GM12873 (cell line): ENCODE results near the gene CFAP54.

Experiments used
- TF ChIP-seq, protein P1 (sequence below): IDR thresholded peaks from 2 replicates; pipeline ENCODE4 v1.5.1; 2012; ENCODE audit warnings: low read depth, mild to moderate bottlenecking, moderate library complexity, low read length, control low read depth; ENCODE audit not compliant: insufficient read depth; ENCODE audit errors: missing control alignments

Gene CFAP54

DNA sequence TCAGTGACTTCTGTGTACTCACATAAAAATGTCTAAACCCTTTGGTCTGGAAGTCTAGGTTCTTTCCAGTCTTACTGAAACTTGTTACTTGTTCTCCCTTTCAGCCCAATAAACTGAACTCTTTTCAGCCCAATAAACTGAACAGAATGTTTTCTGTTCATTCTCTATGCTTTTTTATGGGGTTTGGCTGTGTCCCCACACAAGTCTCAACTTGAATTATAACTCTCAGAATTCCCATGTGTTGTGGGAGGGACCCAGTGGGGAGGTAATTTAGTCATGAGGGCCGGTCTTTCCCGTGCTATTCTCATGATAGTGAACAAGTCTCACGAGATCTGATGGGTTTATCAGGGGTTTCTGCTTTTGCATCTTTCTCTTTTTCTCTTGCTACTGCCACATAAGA, 402.7 kb downstream of the CFAP54 start:
- TF ChIP-seq, protein P1, sequence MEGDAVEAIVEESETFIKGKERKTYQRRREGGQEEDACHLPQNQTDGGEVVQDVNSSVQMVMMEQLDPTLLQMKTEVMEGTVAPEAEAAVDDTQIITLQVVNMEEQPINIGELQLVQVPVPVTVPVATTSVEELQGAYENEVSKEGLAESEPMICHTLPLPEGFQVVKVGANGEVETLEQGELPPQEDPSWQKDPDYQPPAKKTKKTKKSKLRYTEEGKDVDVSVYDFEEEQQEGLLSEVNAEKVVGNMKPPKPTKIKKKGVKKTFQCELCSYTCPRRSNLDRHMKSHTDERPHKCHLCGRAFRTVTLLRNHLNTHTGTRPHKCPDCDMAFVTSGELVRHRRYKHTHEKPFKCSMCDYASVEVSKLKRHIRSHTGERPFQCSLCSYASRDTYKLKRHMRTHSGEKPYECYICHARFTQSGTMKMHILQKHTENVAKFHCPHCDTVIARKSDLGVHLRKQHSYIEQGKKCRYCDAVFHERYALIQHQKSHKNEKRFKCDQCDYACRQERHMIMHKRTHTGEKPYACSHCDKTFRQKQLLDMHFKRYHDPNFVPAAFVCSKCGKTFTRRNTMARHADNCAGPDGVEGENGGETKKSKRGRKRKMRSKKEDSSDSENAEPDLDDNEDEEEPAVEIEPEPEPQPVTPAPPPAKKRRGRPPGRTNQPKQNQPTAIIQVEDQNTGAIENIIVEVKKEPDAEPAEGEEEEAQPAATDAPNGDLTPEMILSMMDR: no peak

DNA sequence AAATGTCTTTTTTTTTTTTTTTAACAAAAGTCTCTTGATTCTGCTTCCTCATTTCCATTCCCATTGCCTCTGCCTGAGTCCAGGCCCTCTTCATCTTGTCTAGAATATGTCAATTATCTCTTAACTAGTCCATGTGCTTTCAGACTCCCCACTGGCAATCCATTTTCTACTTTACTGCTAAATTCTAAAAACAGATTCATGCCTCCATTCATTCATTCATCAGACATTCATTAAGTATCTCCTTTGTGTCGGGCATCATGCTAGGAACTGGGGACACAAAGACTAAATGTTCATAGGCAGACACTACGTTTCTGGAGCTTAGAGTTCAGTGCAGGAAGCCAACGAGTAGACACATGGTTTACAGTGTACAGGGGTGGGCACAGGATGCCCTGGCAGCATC, 408.0 kb downstream of the CFAP54 start:
- TF ChIP-seq, protein P1: no peak

DNA sequence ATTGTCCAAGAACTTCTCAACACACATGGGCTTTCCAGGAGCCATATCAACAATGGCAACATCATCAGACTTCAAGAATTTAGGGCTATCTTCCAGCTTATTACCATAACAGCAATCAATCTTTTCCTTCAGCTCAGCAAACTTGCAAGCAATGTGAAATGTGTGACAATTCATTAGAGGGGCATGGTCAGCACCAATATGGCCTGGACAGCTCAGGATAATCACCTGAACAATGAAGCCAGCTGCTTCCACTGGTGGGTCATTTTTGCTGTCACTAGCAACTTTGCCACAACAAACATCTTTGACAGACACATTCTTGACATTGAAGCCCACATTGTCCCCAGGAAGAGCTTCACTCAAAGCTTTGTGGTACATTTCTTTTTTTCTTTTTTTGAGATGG, 411.8 kb downstream of the CFAP54 start:
- TF ChIP-seq, protein P1: no peak

DNA sequence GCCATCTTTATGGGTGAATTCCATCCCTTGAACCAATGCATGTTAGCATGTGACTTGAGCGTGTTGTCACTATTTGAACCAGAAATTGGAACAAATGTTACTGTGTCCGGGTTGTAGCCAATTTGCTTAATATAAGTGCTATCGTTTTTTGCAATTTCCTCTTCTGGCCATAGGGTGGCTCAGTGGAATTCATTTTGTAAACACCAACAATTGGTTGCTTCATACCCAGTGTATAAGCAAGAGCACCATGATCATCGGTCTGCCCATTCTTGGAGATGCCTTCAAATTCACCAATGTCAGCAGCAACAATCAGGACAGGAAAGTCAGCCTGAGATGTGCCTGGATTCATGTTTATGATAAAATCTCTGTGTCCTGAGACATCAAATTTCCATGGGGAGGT, 412.7 kb downstream of the CFAP54 start:
- TF ChIP-seq, protein P1: peak; percentile 41

DNA sequence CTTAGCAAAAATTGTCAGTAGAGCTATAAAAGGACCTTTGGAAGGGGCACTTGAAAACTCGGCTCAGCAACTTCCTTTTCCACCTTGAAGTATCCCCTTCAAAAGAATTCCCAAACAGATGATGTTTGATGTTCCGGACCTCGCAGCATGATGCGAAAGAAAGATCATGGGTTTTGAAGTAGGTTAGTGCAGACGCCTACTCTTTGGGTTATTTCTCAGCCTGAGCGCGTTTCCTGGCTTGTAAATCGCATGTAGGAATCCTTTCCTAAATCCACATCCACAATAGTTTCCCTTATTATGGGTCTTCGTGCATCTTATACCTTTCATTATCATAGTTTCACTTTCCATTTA, 417.1 kb downstream of the CFAP54 start:
- TF ChIP-seq, protein P1: no peak

DNA sequence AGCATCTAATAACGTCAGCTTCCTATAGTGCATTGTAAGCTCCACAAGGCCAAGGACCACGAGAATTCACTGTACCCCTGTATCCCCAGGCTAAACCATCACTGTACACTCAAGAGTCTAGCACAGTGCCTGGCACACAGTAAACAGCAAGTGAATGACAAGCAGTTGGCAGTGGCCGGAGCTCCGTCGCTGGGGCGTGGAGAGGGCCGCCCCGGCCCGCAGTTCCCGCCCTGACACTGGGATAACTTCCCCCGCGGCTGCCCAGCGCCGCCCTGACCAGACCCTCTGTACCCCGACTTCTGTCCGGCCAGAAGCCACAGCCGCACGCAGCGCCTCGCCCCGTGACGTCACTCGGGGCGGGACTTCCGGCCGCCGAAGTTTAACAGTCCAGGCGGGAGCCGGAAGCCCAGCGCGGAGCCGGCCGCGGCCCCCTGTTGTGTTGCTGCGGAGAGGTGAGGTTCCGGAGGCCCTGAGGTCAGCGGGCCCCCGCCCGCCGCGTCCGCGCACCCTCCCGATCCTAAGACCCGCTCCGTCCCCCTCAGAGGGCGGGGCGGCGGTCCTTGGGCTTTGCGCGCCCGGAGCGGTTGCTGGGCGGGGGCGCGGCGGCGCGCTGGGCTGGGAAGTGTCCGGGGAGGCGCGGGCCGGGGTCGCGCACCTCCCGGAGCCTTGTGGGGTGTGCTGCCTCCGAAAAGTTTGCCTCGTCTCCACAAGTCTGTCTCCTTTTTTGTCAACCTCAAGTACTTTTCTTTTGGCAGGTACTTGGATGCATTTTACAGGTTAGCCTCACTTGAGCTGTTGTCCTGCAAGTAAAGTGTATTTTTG, 417.7 kb downstream of the CFAP54 start, which contains the start of gene NEDD1:
TSS of gene NEDD1 (plus strand) at position 409 of the 822 bp plus-strand sequence. CDS start 2,503 bp downstream, outside the sequence.
- TF ChIP-seq, protein P1: no peak

DNA sequence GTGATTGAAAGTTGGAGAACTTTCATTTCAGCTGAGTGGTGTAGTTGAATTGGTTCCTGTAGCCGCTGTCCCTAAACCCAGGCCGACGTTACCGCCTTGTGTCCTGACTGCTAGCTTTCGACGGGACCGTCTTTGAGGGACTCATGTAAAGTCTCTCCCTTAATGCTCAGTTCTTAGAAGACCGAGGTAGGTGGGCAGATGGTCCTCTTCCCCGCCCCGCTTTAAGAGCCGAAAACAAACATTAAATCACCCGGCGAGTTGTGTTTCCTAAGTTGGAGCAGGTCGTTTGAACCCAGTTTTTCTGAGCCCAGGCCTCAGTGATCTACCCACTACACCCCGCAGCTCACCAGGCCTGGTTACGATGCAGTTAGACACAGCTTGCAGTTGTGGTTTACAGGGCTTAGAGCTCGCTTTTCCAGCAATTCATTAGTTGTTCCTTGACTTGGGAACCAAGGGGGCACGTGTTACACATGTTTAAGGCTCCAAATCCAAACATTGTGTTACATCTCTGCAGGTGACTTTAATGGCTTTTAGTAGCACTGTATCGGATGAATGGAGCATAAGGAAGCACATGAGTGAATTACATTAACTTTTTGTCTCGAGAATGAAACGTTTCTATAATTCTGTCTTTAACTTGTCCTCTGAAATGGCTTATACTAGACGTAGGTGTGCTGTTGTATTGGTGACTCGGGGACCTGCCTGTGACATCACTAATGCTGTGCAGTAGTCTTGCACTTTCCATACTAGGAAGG, 418.5 kb downstream of the CFAP54 start:
- TF ChIP-seq, protein P1: no peak
